CD4-positive, alpha-beta T cell treated with Interleukin-15 for 1 hour (primary cell): ENCODE results near the gene USP47.

Source experiments
- DNase-seq: peaks from one replicate; pipeline ENCODE4 v3.0.0-alpha.2; 2020

Gene USP47

GRCh38 chr11:11866203-11866602 is 24.4 kb downstream of the USP47 start:
- DNase-seq, result no peak

- DNase-seq, result no peak
Observed at GRCh38 chr11:11867720-11868119, 25.9 kb downstream of the USP47 start.

- DNase-seq, result no peak
Observed at GRCh38 chr11:11871991-11872401, 30.2 kb downstream of the USP47 start.

GRCh38 chr11:11876458-11876857 is 34.7 kb downstream of the USP47 start:
- no peak for DNase-seq

GRCh38 chr11:11880179-11880578 is 38.4 kb downstream of the USP47 start:
- DNase-seq, result no peak

- no peak for DNase-seq
Observed at GRCh38 chr11:11882539-11882938, 40.8 kb downstream of the USP47 start.

GRCh38 chr11:11884351-11884750 is 42.6 kb downstream of the USP47 start:
- DNase-seq, result no peak

- DNase-seq, result no peak
Observed at GRCh38 chr11:11884774-11885481, 43.2 kb downstream of the USP47 start.

GRCh38 chr11:11894486-11894885 is 52.7 kb downstream of the USP47 start:
- no peak for DNase-seq

GRCh38 chr11:11895672-11896071 is 53.9 kb downstream of the USP47 start:
- no peak for DNase-seq

- no peak for DNase-seq
Observed at GRCh38 chr11:11898648-11899047, 56.9 kb downstream of the USP47 start.

- DNase-seq, result no peak
Observed at GRCh38 chr11:11899401-11899800, 57.6 kb downstream of the USP47 start.

- DNase-seq, result no peak
Observed at GRCh38 chr11:11901929-11902328, 60.2 kb downstream of the USP47 start.

- DNase-seq, result no peak
Observed at GRCh38 chr11:11909727-11910126, 68.0 kb downstream of the USP47 start.

GRCh38 chr11:11910541-11910940 is 68.8 kb downstream of the USP47 start:
- no peak for DNase-seq

- DNase-seq, result no peak
Observed at GRCh38 chr11:11913395-11913794, 71.6 kb downstream of the USP47 start.

GRCh38 chr11:11915625-11916024 is 73.9 kb downstream of the USP47 start:
- no peak for DNase-seq

- DNase-seq, result no peak
Observed at GRCh38 chr11:11916981-11917399, 75.2 kb downstream of the USP47 start.

GRCh38 chr11:11923828-11924227 is 82.1 kb downstream of the USP47 start:
- DNase-seq, result no peak

- no peak for DNase-seq
Observed at GRCh38 chr11:11929920-11930319, 88.1 kb downstream of the USP47 start.

- no peak for DNase-seq
Observed at GRCh38 chr11:11931461-11932055, 89.8 kb downstream of the USP47 start.

- no peak for DNase-seq
Observed at GRCh38 chr11:11935536-11935935, 93.8 kb downstream of the USP47 start.

- DNase-seq, result no peak
Observed at GRCh38 chr11:11937433-11937832, 95.7 kb downstream of the USP47 start.

- no peak for DNase-seq
Observed at GRCh38 chr11:11937957-11938356, 96.2 kb downstream of the USP47 start.

- no peak for DNase-seq
Observed at GRCh38 chr11:11940551-11940950, 98.8 kb downstream of the USP47 start.
